MM.1S (cell line): ENCODE results near the gene SLC37A1.

Experiments
- DNase-seq: peaks from one replicate; pipeline ENCODE4 v3.0.0-alpha.2; 2015
- H2AFZ ChIP-seq: fragments of 300-600 bp; sonication (generic); 2 replicates; pipeline ENCODE4 v1.6.0; 2016; ENCODE audit warnings: antibody characterized with exemption, low read length
- H3F3A ChIP-seq: fragments of 300-600 bp; sonication (generic); 2 replicates; pipeline ENCODE4 v1.6.1; 2016; ENCODE audit warnings: mild to moderate bottlenecking, antibody characterized with exemption, low read length, moderate library complexity, mixed read lengths; ENCODE audit not compliant: insufficient read depth
- H3K27ac ChIP-seq: fragments of 300-600 bp; sonication (generic); 2 replicates; pipeline ENCODE4 v1.5.1; 2016; ENCODE audit warnings: mild to moderate bottlenecking, low read length
- H3K27me3 ChIP-seq: fragments of 300-600 bp; sonication (generic); replicated peaks from 2 replicates; pipeline ENCODE4 v1.6.0; 2016; ENCODE audit warnings: low read length; ENCODE audit not compliant: insufficient read depth
- H3K36me3 ChIP-seq: fragments of 300-600 bp; sonication (generic); replicated peaks from 2 replicates; pipeline ENCODE4 v1.6.1; 2016; ENCODE audit warnings: mild to moderate bottlenecking, low read length, mixed read lengths; ENCODE audit not compliant: insufficient read depth
- H3K4me1 ChIP-seq: fragments of 300-600 bp; sonication (generic); 2 replicates; pipeline ENCODE4 v1.6.1; 2016; ENCODE audit warnings: low read length, mixed read lengths
- H3K4me2 ChIP-seq: fragments of 300-600 bp; sonication (generic); 2 replicates; pipeline ENCODE4 v1.6.0; 2016; ENCODE audit warnings: low read depth, low read length
- H3K4me3 ChIP-seq: fragments of 300-600 bp; sonication (generic); 2 replicates; pipeline ENCODE4 v1.5.1; 2016; ENCODE audit warnings: low read length, mixed read lengths
- H3K79me2 ChIP-seq: fragments of 300-600 bp; sonication (generic); 2 replicates; pipeline ENCODE4 v1.6.1; 2016; ENCODE audit warnings: mixed run types, low read length, mixed read lengths
- H3K9ac ChIP-seq: fragments of 300-600 bp; sonication (generic); 2 replicates; pipeline ENCODE4 v1.6.1; 2016; ENCODE audit warnings: low read length, mixed read lengths
- H3K9me2 ChIP-seq: fragments of 300-600 bp; sonication (generic); replicated peaks from 2 replicates; pipeline ENCODE4 v1.6.1; 2016; ENCODE audit warnings: mild to moderate bottlenecking, low read length, mixed read lengths; ENCODE audit not compliant: insufficient read depth
- H3K9me3 ChIP-seq: fragments of 300-600 bp; sonication (generic); replicated peaks from 2 replicates; pipeline ENCODE4 v1.6.1; 2016; ENCODE audit warnings: mild to moderate bottlenecking, low read length, mixed read lengths; ENCODE audit not compliant: insufficient read depth
- H4K20me1 ChIP-seq: fragments of 300-600 bp; sonication (generic); 2 replicates; pipeline ENCODE4 v1.6.1; 2016; ENCODE audit warnings: mild to moderate bottlenecking, low read length, moderate library complexity, mixed read lengths; ENCODE audit not compliant: insufficient read depth
- CTCF ChIP-seq: fragments of 300-600 bp; sonication (generic); IDR thresholded peaks from 2 replicates; pipeline ENCODE4 v1.5.1; 2016; ENCODE audit warnings: antibody characterized with exemption, low read length, mixed read lengths
- EZH2 ChIP-seq: fragments of 300-600 bp; sonication (generic); optimal IDR thresholded peaks from 2 replicates; pipeline ENCODE3; 2017; ENCODE audit warnings: low read depth, mild to moderate bottlenecking, antibody characterized with exemption, low read length, mixed read lengths
- EZH2phosphoT487 ChIP-seq: fragments of 300-600 bp; sonication (generic); IDR thresholded peaks from 2 replicates; pipeline ENCODE4 v1.6.1; 2018; ENCODE audit warnings: antibody characterized with exemption, low read length

SLC37A1 gene

GRCh38 chr21:42518215-42518614 is 4.6 kb downstream of the SLC37A1 start:
- Histone ChIP-seq H3K9me3 (no peaks in the 10 kb centered on the region), H3K79me2 (no peaks in the 10 kb centered on the region), H4K20me1 (no peaks in the 10 kb centered on the region), H3K36me3 (no peaks in the 10 kb centered on the region), H2AFZ (no peak overlapping the region), H3F3A (no peaks in the 10 kb centered on the region), H3K4me3 (no peak overlapping the region), H3K4me1 (peaks cover 5% of the 10 kb centered on the region), H3K4me2 (no peak overlapping the region), H3K9me2 (no peaks in the 10 kb centered on the region), H3K27me3 (peaks cover 77% of the 10 kb centered on the region), H3K9ac (no peak overlapping the region), H3K27ac (no peak overlapping the region)
- DNase-seq = no peak
- TF ChIP-seq EZH2 (no peak), CTCF (no peak), EZH2phosphoT487 (no peak)

- H3K9ac ChIP-seq = no peak overlapping the region
- no peak overlapping the region for H3K27ac ChIP-seq
- peaks cover 9% of the 10 kb centered on the region for H3K4me1 ChIP-seq
- no peak for DNase-seq
- no peak for TF ChIP-seq EZH2phosphoT487
- no peak for TF ChIP-seq CTCF
- TF ChIP-seq EZH2 = no peak
- no peak overlapping the region for H2AFZ ChIP-seq
- peaks cover 75% of the 10 kb centered on the region for H3K27me3 ChIP-seq
- H3K79me2 ChIP-seq = no peaks in the 10 kb centered on the region
- H3F3A ChIP-seq = 0 out of 2 replicates have a peak, but pooled peaks cover under 1% of the 10 kb centered on the region
- H3K4me2 ChIP-seq = no peak overlapping the region
- no peaks in the 10 kb centered on the region for H3K9me2 ChIP-seq
- H3K36me3 ChIP-seq = no peaks in the 10 kb centered on the region
- H3K4me3 ChIP-seq = no peak overlapping the region
- no peaks in the 10 kb centered on the region for H4K20me1 ChIP-seq
- H3K9me3 ChIP-seq = no peaks in the 10 kb centered on the region
Measured at GRCh38 chr21:42518626-42519025, 5.0 kb downstream of the SLC37A1 start.

GRCh38 chr21:42520628-42521253 is 7.1 kb downstream of the SLC37A1 start:
- Histone ChIP-seq H3K36me3 (no peaks in the 10 kb centered on the region), H3K4me1 (peaks cover 25% of the 10 kb centered on the region), H3K4me2 (no peak overlapping the region), H3K9ac (no peak overlapping the region), H4K20me1 (no peaks in the 10 kb centered on the region), H3K4me3 (no peak overlapping the region), H3K27ac (no peak overlapping the region), H3F3A (peaks cover 18% of the 10 kb centered on the region), H3K9me3 (no peaks in the 10 kb centered on the region), H3K79me2 (no peaks in the 10 kb centered on the region), H2AFZ (no peak overlapping the region), H3K27me3 (peaks cover 56% of the 10 kb centered on the region), H3K9me2 (no peaks in the 10 kb centered on the region)
- no peak for DNase-seq
- TF ChIP-seq CTCF (no peak), EZH2 (no peak)
